HepG2 (cell line): ENCODE measurements around the gene ZDHHC14. TPM values are rescaled to one million over a fixed set of nuclear protein-coding genes. Genes with fewer than 3 reads are reported as not detected.

ENCODE experiments used
- ATF7-NPFF ChIP-seq: sonication (generic); formaldehyde crosslinking; IDR thresholded peaks from 2 replicates; pipeline ENCODE4 v1.8.1; 2023; ENCODE audit warnings: mild to moderate bottlenecking, low read depth, missing genetic modification reagents, moderate library complexity
- CCDC6 ChIP-seq: sonication (generic); formaldehyde crosslinking; IDR thresholded peaks from 2 replicates; pipeline ENCODE4 v1.8.1; 2022; ENCODE audit warnings: mild to moderate bottlenecking, missing genetic modification reagents, moderate library complexity
- EHMT2 ChIP-seq: fragments of 200-600 bp; sonication (generic); IDR thresholded peaks from 2 replicates; pipeline ENCODE4 v1.7.0; 2017; ENCODE audit warnings: antibody characterized with exemption, low read depth, low read length, borderline replicate concordance
- KIAA2018 ChIP-seq: sonication (generic); formaldehyde crosslinking; IDR thresholded peaks from 2 replicates; pipeline ENCODE4 v1.5.0; 2020; ENCODE audit warnings: mild to moderate bottlenecking, missing genetic modification reagents, borderline replicate concordance
- MBD4 ChIP-seq: IDR thresholded peaks from 2 replicates; pipeline ENCODE4 v1.6.1; 2012; ENCODE audit warnings: low read length, inconsistent platforms, borderline replicate concordance
- NRL ChIP-seq: sonication (generic); formaldehyde crosslinking; IDR thresholded peaks from 2 replicates; pipeline ENCODE4 v1.5.0; 2020; ENCODE audit warnings: missing genetic modification reagents, mild to moderate bottlenecking, moderate library complexity, borderline replicate concordance
- SMARCE1 ChIP-seq: fragments of 450-650 bp; IDR thresholded peaks from 2 replicates; pipeline ENCODE4 v1.6.1; 2017; ENCODE audit warnings: borderline replicate concordance
- ZNF121 ChIP-seq: sonication (generic); formaldehyde crosslinking; IDR thresholded peaks from 2 replicates; pipeline ENCODE4 v1.5.0; 2020; ENCODE audit warnings: mild to moderate bottlenecking, missing genetic modification reagents
- ZNF510 ChIP-seq: sonication (generic); formaldehyde crosslinking; IDR thresholded peaks from 2 replicates; pipeline ENCODE4 v1.4.0; 2020; ENCODE audit warnings: low read depth, mild to moderate bottlenecking, missing genetic modification reagents
- ZNF660 ChIP-seq: sonication (generic); formaldehyde crosslinking; IDR thresholded peaks from 2 replicates; pipeline ENCODE4 v1.5.1; 2020; ENCODE audit warnings: mild to moderate bottlenecking, low read depth, missing genetic modification reagents, borderline replicate concordance
- polyA plus RNA-seq, 8 experiments: library from polyadenylated mRNA; depleted of rRNA in 3 of 8; stranded (reverse) in 7 of 8; unstranded in 1 of 8; fragments of >200 nt; fragmentation: Illumina TruSeq in 4 of 8; extraction: Trizol in 4 of 8; gene quantifications; 2 replicates each; pipeline versions ENCODE4 v1.2.1 to v1.2.3, GENCODE V29; 2011 to 2016; ENCODE audit warnings: low read depth in 4 of 8, missing spikeins in 1 of 8, mixed read lengths in 1 of 8; ENCODE audit not compliant: insufficient read depth in 1 of 8
- total RNA-seq, 5 experiments: library from RNA; depleted of rRNA; stranded (reverse); fragments of >200 nt; fragmentation: Illumina TruSeq; extraction: Trizol; gene quantifications; 2 replicates each; pipeline ENCODE4 v1.2.3, GENCODE V29; 2016; ENCODE audit warnings: low read depth in 1 of 5
- TF ChIP-seq, protein P1 (sequence below): sonication (generic); formaldehyde crosslinking; IDR thresholded peaks from 2 replicates; pipeline ENCODE4 v1.4.0; 2020; ENCODE audit warnings: mild to moderate bottlenecking, missing genetic modification reagents
- TF ChIP-seq, protein P2 (sequence below): sonication (generic); formaldehyde crosslinking; IDR thresholded peaks from 2 replicates; pipeline ENCODE4 v1.4.0; 2020; ENCODE audit warnings: missing genetic modification reagents, borderline replicate concordance
- TF ChIP-seq, protein P3 (sequence below): sonication (generic); formaldehyde crosslinking; IDR thresholded peaks from 2 replicates; pipeline ENCODE4 v1.5.1; 2020; ENCODE audit warnings: missing genetic modification reagents, mild to moderate bottlenecking, borderline replicate concordance

ZDHHC14 gene
- total and polyA plus RNA-seq, 2 of the 13 experiments (the other 11 are each of a cell fraction or from before 2014, with no cell fraction given): 3.7 to 9.5 TPM

DNA sequence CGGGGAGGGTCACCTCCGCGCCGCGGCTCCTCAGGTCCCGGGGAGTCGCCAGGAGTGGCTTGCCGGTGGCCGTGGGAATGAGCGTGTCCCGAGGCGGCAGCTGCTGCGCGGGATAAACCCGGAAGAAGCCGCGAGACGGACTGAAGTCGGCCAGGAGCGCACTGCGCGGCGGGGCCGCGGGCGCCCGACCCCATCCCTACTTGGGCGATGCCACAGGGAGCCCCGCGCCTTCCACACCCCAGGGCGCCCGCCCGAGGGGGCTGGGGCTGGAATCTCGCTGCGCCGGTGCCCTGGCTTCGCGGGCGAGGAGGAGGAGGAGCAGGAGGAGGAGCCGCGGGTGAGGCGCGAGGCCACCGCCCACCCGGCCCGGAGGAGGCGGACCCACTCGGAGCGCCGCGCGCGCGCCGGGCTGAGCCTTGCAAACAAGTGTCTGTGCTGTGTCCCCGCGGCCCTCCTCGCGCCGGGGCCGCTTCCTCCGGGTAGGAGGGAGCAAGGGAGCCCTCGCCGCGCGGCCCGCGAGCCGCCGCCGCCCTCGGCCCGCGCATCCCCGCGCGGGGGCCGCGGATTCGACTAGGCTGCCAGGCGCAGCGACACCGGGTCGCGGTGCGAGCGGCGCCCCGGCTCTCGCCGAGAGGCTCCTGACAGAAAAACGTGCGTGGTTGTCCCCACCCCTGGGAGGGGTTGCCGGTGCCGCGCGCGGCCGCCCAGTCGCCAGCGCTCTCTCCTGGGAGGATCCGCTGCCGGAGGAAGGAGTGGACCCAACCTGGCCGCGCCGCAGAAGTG lies at the start of gene ZDHHC14 (continued):
- TF ChIP-seq KIAA2018 (CRISPR knock-in tag): no peak
- TF ChIP-seq, protein P1, sequence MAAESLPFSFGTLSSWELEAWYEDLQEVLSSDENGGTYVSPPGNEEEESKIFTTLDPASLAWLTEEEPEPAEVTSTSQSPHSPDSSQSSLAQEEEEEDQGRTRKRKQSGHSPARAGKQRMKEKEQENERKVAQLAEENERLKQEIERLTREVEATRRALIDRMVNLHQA (CRISPR knock-in tag): no peak
- TF ChIP-seq NRL (CRISPR knock-in tag): 0 out of 2 replicates have a peak, but pooled peaks have one; percentile 32
- peak; percentile 27 for TF ChIP-seq ATF7-NPFF (CRISPR knock-in tag)
- TF ChIP-seq CCDC6 (CRISPR knock-in tag): no peak; the same call in 1 of the 2 replicates
- TF ChIP-seq, protein P2, sequence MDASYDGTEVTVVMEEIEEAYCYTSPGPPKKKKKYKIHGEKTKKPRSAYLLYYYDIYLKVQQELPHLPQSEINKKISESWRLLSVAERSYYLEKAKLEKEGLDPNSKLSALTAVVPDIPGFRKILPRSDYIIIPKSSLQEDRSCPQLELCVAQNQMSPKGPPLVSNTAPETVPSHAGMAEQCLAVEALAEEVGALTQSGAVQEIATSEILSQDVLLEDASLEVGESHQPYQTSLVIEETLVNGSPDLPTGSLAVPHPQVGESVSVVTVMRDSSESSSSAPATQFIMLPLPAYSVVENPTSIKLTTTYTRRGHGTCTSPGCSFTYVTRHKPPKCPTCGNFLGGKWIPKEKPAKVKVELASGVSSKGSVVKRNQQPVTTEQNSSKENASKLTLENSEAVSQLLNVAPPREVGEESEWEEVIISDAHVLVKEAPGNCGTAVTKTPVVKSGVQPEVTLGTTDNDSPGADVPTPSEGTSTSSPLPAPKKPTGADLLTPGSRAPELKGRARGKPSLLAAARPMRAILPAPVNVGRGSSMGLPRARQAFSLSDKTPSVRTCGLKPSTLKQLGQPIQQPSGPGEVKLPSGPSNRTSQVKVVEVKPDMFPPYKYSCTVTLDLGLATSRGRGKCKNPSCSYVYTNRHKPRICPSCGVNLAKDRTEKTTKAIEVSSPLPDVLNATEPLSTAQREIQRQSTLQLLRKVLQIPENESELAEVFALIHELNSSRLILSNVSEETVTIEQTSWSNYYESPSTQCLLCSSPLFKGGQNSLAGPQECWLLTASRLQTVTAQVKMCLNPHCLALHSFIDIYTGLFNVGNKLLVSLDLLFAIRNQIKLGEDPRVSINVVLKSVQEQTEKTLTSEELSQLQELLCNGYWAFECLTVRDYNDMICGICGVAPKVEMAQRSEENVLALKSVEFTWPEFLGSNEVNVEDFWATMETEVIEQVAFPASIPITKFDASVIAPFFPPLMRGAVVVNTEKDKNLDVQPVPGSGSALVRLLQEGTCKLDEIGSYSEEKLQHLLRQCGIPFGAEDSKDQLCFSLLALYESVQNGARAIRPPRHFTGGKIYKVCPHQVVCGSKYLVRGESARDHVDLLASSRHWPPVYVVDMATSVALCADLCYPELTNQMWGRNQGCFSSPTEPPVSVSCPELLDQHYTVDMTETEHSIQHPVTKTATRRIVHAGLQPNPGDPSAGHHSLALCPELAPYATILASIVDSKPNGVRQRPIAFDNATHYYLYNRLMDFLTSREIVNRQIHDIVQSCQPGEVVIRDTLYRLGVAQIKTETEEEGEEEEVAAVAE (CRISPR knock-in tag): no peak
- TF ChIP-seq MBD4: no peak
- TF ChIP-seq ZNF660 (CRISPR knock-in tag): no peak
- no peak for TF ChIP-seq ZNF121 (CRISPR knock-in tag)
- TF ChIP-seq, protein P3, sequence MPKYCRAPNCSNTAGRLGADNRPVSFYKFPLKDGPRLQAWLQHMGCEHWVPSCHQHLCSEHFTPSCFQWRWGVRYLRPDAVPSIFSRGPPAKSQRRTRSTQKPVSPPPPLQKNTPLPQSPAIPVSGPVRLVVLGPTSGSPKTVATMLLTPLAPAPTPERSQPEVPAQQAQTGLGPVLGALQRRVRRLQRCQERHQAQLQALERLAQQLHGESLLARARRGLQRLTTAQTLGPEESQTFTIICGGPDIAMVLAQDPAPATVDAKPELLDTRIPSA (CRISPR knock-in tag): peak; percentile 75; the same call in 1 of the 2 replicates
- TF ChIP-seq EHMT2: no peak
- no peak for TF ChIP-seq ZNF510 (CRISPR knock-in tag)
- TF ChIP-seq SMARCE1: no peak
